ENCODE data around the gene POLD1. TPM values are rescaled to one million over a fixed set of nuclear protein-coding genes. Genes with fewer than 3 reads are reported as not detected.

Gene POLD1
- polyA plus RNA-seq, 1 of the 3 experiments (the other 2 are of a cell fraction), result 33.6 TPM

GRCh38 chr19:50380137-50380536, 4.0 kb upstream of the POLD1 start:
- Histone ChIP-seq H3K4me1 (ENCODE audit: control insufficient read depth in 1 of 2, insufficient read depth in 2 of 2, low read depth in 1 of 2, low read length in 1 of 2) (peaks cover 0 to 10% of the 10 kb centered on the region in 2 experiments; a peak in 2 of 4 replicates), H3K9me3 (no peaks in the 10 kb centered on the region), H3K79me2 (ENCODE audit: insufficient read depth) (peaks cover 11% of the 10 kb centered on the region), H2AFZ (ENCODE audit: low read depth) (no peak overlapping the region), H3K9ac (no peak overlapping the region), H3K4me2 (no peak overlapping the region), H3K27ac (ENCODE audit: low read depth in 2 of 2, low read length in 1 of 2) (no peak overlapping the region), H4K20me1 (ENCODE audit: insufficient read depth) (peaks cover 17% of the 10 kb centered on the region), H3K4me3 (ENCODE audit: low read depth in 2 of 2, low read length in 1 of 2) (no peak overlapping the region), H3K36me3 (replicated peaks in 1 of 2; ENCODE audit: control insufficient read depth in 1 of 2, insufficient read depth in 2 of 2, low read length in 1 of 2) (peaks cover 17 to 60% of the 10 kb centered on the region in 2 experiments), H3F3A (replicated peaks; ENCODE audit: insufficient read depth) (peaks cover 27% of the 10 kb centered on the region), H3K27me3 (ENCODE audit: insufficient read depth) (no peaks in the 10 kb centered on the region), H3K9me2 (no peaks in the 10 kb centered on the region)
- ChIA-PET CTCF (no interaction called here), POLR2A (no interaction called here)
- no peak for DNase-seq
- 90% methylated on average over 8 of the region's 11 CpGs for WGBS (ENCODE audit: low lambda C conversion rate)
- TF ChIP-seq IRF3 (IDR thresholded peaks at IDR 0.05; ENCODE audit: low read depth, low read length) (no peak), USF2 (IDR thresholded peaks at IDR 0.05; ENCODE audit: borderline replicate concordance, low read depth, low read length) (no peak), RCOR1 (IDR thresholded peaks at IDR 0.05; ENCODE audit: low read length) (no peak), TCF12 (IDR thresholded peaks at IDR 0.05) (no peak), NRF1 (IDR thresholded peaks at IDR 0.05; ENCODE audit: low read depth, low read length) (no peak), MAX (IDR thresholded peaks at IDR 0.05; ENCODE audit: low read depth) (no peak), NFIC (IDR thresholded peaks at IDR 0.05; ENCODE audit: borderline replicate concordance) (no peak), ELF1 (IDR thresholded peaks at IDR 0.05) (no peak), TEAD4 (IDR thresholded peaks at IDR 0.05; ENCODE audit: borderline replicate concordance, insufficient read depth) (no peak), YY1 (IDR thresholded peaks at IDR 0.05; ENCODE audit: low read depth) (no peak), GATA2 (CRISPR knock-in tag; IDR thresholded peaks at IDR 0.05) (no peak)

GRCh38 chr19:50380751-50381151, 3.4 kb upstream of the POLD1 start:
- TF ChIP-seq EP300 (IDR thresholded peaks at IDR 0.05; ENCODE audit: borderline replicate concordance in 1 of 2, low read depth in 1 of 2, low read length in 1 of 2), result no peak
- TF ChIP-seq GABPA (IDR thresholded peaks at IDR 0.05; ENCODE audit: low read depth), result no peak
- TF ChIP-seq RFX5 (IDR thresholded peaks at IDR 0.05; ENCODE audit: low read length), result no peak
- no peak for TF ChIP-seq PBX3 (IDR thresholded peaks at IDR 0.05)
- no peak for TF ChIP-seq MXI1 (IDR thresholded peaks at IDR 0.05; ENCODE audit: low read depth, low read length)
- WGBS (ENCODE audit: low lambda C conversion rate), result 91% methylated on average over 6 of the region's 8 CpGs
- Histone ChIP-seq H4K20me1 (ENCODE audit: insufficient read depth) (peaks cover 17% of the 10 kb centered on the region), H3K36me3 (replicated peaks in 1 of 2; ENCODE audit: control insufficient read depth in 1 of 2, insufficient read depth in 2 of 2, low read length in 1 of 2) (peaks cover 17 to 60% of the 10 kb centered on the region in 2 experiments), H3K9me3 (no peaks in the 10 kb centered on the region), H3K27ac (ENCODE audit: low read depth in 2 of 2, low read length in 1 of 2) (no peak overlapping the region), H2AFZ (ENCODE audit: low read depth) (no peak overlapping the region), H3K9ac (no peak overlapping the region), H3K79me2 (ENCODE audit: insufficient read depth) (peaks cover 17% of the 10 kb centered on the region), H3K4me1 (ENCODE audit: control insufficient read depth in 1 of 2, insufficient read depth in 2 of 2, low read depth in 1 of 2, low read length in 1 of 2) (peaks cover 0 to 13% of the 10 kb centered on the region in 2 experiments; a peak in 2 of 4 replicates), H3K27me3 (ENCODE audit: insufficient read depth) (no peaks in the 10 kb centered on the region), H3K4me3 (ENCODE audit: low read depth in 2 of 2, low read length in 1 of 2) (no peak overlapping the region), H3K4me2 (no peak overlapping the region), H3F3A (replicated peaks; ENCODE audit: insufficient read depth) (peaks cover 24% of the 10 kb centered on the region), H3K9me2 (no peaks in the 10 kb centered on the region)
- ChIA-PET POLR2A (no interaction called here), CTCF (no interaction called here)
- no peak for DNase-seq

Measured in SK-N-SH (cell line).